Sciatic nerve (tissue), 2 donors: ENCODE data around the gene C4orf51. TPM values are rescaled to one million over a fixed set of nuclear protein-coding genes. Genes with fewer than 3 reads are reported as not detected.
A peak's percentile ranks its signal among the peaks of the same experiment; 100 is the strongest.
"Not testable (repeated sequence)": the region's sequence is repeated elsewhere in the genome, so short reads cannot be mapped to it uniquely, and the experiment has no call there.

Source experiments
- ATAC-seq: fragments of 200-7000 bp; cut with Tn5 transposase; one replicate; pipeline ENCODE4 v1.9.1; 2020; ENCODE audit warnings: mild to moderate bottlenecking, moderate library complexity
- DNase-seq: peaks from one replicate; pipeline ENCODE4 v3.0.0-alpha.2; 2020; ENCODE audit warnings: low spot score
- intact Hi-C: fragments of 100-400 bp; cut with DNase I; formaldehyde crosslinking; loops from one replicate; pipeline ENCODE4 v1.14.2; 2022
- total RNA-seq: library from RNA; stranded (reverse); fragmentation: NEBNext Ultra II Directional; extraction: Animal tissue kit (Norgen Biotek cat#: 25700); gene quantifications from one replicate; pipeline ENCODE4 v1.2.1, GENCODE V29; 2021
- donor health status: DM: no; HTN: no; CAD: no.
- donor health status: DM: no; HTN: no; CAD: no.

The C4orf51 gene
- not detected for total RNA-seq

DNA sequence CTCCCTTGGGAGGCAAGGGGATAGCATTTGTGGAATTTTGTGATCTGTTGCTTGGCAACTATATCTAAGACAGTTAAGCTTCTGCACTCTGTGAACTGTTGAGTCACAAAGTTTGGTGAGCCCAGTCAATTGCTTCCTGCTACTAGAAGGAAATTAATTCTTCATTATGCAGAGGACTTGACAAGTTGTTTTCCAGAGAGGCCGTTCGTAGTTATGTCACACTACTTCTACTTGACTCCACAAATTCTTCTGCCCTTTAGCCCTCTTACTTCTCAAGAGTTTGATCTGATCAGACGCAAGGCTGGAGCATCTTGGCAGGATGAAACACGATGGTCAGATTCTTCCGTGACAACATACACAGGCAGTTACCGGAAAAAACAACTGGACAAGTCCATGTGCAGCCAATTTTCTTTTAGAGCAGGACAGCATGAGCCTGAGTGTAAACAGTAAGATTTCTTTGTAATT is at the start of gene C4orf51:
Gene C4orf51 (plus strand): TSS at position 156 of the 465 bp plus-strand sequence. CDS start 58 bp downstream, at position 214.
- intact Hi-C loops, result no loop called here
- ATAC-seq (no peak), DNase-seq (no peak)

DNA sequence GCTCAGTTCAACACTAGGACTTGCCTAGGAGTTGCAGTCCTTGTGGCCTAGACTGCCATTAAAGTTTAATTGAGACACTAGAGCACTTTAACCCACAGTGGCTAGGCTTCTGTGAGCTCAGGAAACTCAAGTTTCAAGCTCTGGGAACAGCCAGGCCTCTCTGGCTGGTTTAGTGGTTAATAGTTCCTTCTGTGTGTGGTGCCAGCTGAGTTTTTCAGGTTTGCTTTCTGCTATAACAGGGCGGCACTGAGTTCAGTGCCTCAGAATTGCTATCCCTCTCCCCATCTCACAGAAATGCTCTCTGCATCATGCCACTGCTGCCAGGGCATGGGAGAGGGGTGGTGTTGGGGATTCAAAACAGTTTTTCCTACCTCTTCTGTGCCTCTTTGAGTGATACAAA is 44.8 kb upstream of the C4orf51 start:
- intact Hi-C loops, result no loop called here
- DNase-seq, result no peak
- no peak for ATAC-seq

DNA sequence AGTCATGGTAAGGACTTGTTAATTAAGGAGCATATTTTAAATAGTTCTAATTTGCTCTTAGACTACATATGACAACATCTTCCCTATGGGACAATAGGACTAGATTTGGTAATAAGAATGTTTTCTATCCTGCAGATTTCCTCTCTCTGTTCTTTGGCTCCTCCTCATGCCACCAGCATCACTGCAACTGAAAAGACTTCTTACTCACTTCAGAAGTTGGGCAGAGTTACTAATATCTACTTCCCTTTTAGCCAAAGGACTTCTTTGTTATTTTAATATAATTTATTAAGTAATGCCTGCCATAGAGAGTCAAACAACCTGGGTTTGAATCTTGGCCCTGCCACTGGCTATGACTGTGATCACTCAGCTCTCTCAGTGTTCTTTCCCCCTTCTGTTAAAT is 44.3 kb upstream of the C4orf51 start:
- intact Hi-C loops, result no loop called here
- DNase-seq (no peak), ATAC-seq (no peak)

DNA sequence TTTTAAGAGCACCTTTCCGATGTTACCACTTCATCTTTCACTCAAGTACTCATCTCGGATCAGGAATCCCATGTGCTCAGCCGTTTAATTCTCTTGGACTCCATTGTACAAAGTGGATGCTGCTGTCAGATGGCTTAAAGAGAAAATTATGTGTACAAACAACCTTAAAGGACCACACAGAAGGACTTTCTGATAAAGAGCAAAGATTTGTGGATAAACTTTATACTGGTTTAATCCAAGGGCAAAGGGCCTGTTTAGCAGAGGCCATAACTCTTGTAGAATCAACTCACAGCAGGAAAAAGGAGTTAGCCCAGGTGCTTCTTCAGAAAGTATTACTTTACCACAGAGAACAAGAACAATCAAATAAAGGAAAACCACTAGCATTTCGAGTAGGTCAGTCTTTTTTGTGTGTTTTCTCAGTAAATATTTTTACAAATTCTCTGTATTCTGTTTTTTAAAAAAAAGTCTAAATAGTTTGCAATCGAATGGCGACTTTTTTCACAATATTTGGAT is 40.7 kb upstream of the C4orf51 start:
- intact Hi-C loops, result no loop called here
- no peak for ATAC-seq
- no peak for DNase-seq

DNA sequence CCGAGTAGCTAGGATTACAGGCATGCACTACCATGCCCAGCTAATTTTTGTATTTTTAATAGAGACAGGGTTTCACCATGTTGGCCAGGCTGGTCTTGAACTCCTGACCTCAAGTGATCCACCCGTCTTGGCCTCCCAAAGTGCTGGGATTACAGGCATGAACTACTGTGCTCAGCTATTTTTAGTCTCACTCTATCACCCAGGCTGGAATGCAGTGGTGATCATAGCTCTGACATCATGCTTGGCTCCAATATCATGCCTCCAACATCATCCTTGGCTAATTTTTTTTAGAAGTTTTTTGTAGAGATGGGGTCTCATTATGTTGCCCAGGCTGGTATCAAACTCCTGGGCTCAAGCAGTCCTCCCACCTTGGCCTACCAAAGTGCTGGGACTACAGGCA is 39.7 kb upstream of the C4orf51 start:
- ATAC-seq, result peak; percentile 66
- intact Hi-C loops, DNase-seq: not testable (repeated sequence)

DNA sequence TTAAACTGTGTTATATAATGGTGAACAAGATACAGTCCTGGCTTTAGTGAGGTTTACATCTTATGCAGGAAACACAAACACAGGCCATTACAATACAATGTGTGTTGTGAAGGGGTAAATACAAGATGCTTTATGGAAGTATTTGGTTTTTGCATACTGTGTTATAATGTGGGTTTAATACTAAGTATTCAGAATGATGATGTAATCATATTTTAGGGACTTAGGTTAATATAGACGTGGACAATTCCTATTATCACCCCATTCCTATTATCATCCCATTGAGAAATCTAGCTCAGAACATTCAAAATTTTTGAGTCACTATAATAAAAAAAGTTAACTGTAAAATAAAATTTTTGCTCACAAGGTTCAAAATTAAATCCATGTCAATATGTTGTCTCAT is 36.7 kb upstream of the C4orf51 start:
- ATAC-seq (no peak), DNase-seq (no peak)
- intact Hi-C loops, result no loop called here

DNA sequence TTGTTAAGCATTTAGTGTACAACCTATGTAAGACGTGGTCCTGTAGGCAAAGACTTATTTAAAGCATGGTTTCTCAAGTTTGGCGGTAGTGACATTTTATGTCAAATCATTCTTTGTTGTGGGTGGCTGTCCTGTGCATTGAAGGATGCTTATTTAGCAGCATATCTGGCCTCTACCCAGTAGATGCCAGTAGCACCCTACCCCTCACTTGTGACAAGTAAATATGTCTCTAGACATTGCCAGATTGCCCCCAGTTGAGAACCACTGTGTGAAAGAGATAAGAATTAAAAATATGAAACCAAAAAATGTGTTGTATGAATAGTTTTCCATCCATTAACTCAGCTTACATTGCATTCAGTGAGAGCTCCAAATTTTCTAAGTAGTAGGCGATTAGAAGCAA is 35.2 kb upstream of the C4orf51 start:
- intact Hi-C loops, result no loop called here
- DNase-seq (no peak), ATAC-seq (no peak)

DNA sequence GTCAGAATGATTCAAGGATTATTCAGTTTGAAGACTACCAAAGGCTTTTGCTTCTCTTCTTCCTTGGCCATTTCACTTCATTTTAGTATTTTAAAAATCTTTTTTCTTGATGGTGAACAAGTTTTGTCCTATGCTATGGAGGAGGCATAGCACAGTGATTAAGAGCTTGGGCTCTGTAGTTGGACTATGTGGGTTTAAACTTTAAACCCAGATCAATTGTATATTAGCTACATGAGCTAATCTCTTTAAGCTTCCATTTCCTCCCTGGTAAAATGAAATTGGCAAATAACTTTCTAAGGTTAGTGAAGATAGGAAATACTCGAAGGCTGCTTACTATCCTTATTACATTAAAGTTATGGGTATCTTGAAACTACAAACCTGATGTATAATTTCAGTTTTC is 23.8 kb upstream of the C4orf51 start:
- intact Hi-C loops, result no loop called here
- DNase-seq, result no peak
- no peak for ATAC-seq

DNA sequence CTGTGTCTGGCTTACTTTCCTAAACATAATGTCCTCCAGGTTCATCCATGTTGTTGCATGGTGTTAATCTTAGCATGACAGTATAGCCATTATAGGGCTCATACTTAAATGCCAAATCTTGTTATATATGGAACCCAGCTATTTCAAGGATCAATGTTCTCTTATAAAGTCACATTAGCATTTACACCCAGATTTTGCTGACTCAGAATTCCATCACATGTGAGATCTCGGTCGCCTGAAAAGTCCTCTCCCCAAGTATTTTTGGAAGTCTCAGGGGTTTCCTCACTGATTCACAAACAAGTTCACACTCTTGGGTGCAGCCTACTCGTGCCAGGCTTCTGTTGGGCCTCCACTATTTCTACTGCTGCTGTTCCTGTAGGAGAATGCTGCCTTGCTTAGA is 19.9 kb upstream of the C4orf51 start:
- DNase-seq (no peak), ATAC-seq (no peak)
- intact Hi-C loops, result no loop called here

DNA sequence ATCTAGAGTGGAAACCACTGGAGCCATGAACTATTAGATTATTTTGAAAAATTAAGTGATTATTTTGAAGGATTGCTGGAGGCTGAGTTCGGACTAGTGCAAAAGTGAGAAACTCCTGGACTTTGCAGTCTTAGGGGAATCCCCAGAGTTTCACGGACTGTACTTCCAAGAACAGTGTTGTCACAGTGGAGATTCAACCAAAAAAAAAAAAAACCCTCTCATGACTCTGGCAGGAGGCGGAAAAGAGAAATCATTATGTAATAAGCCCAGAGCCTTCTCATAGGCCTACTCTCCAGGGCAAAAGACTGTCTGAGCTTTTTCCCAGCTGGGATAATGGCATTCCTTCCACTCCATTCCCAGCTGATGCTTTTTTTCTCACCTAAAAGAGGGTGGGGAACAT is 16.8 kb upstream of the C4orf51 start:
- intact Hi-C loops, result no loop called here
- DNase-seq, result no peak
- peak; percentile 78 for ATAC-seq

DNA sequence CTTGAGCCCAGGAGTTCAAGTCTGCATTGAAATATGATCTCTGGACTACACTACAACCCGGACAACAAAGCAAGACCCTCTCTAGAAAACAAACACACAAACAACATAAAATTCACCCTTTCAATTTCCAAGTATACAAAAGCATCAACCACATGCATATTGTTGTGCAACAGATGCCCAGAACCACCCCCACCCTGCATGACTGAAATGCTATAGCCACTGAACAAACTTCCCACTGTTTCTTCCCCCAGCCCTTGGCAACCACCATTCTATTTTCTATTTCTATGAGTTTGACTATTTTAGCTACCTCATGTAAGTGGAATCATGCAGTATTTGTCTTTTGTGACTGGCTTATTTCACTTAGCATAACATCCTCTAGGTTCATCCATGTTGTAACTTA is 14.2 kb upstream of the C4orf51 start:
- ATAC-seq (no peak), DNase-seq (no peak)
- intact Hi-C loops, result no loop called here

DNA sequence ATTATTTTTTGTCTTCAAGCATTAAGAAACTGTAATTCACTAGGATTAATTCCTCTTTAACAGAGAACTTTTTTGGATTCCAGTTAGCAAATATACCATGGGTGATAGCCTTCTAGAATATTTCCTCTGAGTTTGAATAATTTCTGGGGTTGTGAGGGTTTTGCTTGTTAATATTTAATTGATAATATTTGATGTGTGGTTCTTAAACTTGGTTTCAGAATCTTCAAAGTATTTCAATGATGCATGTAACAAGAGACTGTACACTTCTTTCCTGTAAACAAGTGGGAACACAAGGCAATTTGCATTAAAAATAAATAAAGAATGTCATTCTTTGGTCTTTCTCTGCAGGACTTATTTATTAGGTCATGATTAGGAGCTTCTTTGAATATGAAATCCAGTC is 9.5 kb upstream of the C4orf51 start:
- DNase-seq (no peak), ATAC-seq (no peak)
- intact Hi-C loops, result no loop called here

DNA sequence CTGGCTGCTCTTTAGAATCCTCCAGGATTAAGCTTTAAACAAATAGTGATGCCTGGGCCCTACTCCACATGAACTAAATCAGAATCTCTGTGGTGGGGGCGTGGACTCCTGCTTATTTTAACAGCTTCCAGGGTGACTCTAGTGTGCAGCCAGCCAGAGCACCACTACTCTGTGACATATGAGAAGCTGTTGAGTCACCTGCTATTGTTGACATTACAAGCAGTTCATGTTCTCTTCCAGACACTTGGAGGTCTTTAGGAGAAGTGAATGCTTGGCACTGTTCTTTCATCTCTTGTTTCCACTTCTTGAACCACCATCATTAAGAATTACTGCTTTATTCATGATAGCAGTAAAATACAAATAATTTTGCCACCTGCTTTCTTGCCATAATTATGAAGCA is 426 bp upstream of the C4orf51 start:
- no peak for ATAC-seq
- intact Hi-C loops, result no loop called here
- no peak for DNase-seq

DNA sequence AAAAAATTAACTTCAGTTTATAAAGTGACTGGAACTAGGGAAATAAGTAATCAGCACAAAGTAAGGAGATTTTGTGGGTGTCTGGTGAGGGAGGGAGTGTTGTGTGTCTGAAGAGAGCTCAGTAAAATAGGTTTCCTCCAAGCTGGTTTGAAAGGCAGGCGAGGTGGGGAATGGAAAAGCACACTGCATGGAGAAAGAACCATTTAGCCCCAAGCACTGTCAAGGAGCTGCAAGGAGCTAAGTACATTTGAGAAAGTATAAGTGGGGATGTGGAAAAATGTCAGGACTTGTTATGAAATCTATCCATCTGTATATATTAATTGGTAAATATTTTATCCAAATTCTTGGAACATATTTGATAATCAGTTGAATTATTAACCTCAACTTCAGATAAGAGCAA is 956 bp downstream of the C4orf51 start:
- intact Hi-C loops, result no loop called here
- ATAC-seq (no peak), DNase-seq (no peak)

DNA sequence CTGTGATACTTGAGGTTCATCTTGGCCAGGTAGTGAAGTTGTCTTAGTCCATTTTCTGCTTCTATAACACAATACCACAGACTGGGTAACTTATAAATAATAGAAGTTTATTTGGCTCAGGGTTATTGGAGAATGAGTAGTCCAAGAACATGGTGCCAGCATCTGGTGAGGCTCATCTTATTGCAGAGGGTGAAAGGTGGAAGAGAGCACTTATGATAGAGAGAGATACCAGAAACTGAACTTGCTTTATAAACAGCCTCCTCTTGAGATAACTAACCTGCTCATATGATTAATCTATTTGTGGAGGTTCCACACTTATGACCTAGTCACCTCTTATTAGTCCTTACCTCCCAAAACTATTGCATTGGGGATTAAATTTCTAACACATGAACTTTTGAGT is 1.6 kb downstream of the C4orf51 start:
- intact Hi-C loops, result no loop called here
- ATAC-seq, result no peak

DNA sequence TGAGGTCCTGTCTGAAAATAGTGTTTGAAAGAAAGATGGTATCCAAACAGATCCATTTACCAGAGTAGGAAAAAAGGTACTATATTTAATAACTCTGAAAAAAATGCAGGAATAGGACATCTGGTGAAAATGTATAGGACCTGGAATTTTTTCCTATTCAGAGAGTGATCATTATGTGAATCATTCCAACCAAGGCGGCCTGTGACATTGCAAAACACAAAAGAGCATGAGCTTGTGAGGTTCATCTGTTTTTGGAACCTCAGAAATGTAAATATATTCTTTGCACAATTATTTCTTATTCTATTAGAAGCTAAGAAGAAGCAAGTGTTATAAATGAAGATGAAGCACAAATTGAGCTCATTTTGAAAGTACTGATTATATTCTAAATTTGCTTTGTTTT is 2.0 kb downstream of the C4orf51 start:
- DNase-seq (no peak), ATAC-seq (no peak)
- intact Hi-C loops, result no loop called here

More for the DNA sequence above, 1.6 kb downstream of the C4orf51 start:
- no peak for DNase-seq

DNA sequence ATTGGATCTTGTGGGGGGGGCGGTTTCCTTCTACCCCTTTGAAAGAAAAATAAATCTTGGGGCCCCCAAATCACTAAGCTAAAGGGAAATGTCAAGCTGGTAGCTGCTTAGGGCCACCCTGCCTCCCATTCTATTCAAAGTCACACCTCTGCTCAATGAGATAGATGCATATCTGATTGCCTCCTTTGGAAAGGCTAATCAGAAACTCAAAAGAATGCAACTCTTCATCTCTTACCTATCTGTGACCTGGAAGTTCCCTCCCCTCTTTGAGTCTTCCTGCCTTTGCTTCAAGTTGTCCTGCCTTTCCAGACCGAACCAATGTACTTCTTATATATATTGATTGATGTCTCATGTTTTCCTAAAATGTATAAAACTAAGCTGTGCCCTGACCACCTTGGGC is 7.0 kb downstream of the C4orf51 start:
- intact Hi-C loops, result no loop called here
- DNase-seq (no peak), ATAC-seq (no peak)

DNA sequence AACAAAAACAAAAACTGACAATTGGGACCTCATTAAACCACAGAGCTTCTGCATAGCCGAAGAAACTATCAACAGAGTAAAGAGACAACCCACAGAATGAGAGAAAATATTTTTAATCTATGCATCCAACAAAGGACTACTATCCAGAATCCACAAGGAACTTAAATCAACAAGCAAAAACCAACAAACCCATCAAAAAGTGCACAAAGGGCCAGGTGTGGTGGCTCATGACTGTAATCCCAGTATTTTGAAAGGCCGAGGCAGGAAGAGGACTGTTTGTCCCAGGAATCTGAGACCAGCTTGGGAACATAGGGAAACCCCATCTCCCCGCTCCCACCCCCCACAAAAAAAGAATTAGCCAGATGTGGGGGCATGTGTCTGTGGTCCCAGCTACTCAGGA is 10.7 kb downstream of the C4orf51 start:
- ATAC-seq (no peak), DNase-seq (no peak)
- intact Hi-C loops, result no loop called here

DNA sequence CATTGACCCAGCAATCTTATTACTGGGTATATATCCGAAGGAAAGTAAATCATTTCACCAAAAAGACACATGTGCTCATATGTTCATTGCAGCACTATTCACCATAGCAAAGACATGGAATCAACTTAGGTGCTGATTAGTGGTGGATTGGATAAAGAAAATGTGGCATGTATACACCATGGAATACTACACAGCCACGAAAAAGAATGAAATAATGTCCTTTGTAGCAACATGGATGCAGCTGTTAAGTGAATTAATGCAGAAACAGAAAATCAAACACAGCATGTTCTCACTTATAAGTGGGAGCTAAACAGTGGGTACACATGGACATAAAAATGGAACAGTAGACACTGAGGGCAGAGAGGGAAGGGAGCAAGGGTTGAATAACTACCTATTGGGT is 11.5 kb downstream of the C4orf51 start:
- intact Hi-C loops, DNase-seq, ATAC-seq: not testable (repeated sequence)

DNA sequence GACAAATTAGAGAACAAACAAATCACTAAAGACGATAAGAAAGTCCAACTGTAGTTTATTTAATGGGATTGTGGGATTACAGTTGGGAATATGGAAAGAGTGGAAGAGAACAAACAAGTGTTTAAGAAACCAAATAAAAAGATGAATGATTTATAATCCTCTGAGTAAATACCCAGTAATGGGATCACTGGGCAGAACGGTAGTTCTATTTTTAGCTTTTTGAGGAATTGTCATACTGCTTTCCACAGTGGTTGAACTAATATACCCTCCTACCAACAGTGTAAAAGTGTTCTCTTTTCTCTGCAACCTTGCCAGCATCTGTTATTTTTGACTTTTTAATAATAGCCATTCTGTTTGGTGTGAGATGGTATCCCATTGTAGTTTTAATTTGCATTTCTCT is 15.0 kb downstream of the C4orf51 start:
- DNase-seq (no peak), ATAC-seq (no peak)
- intact Hi-C loops, result no loop called here

DNA sequence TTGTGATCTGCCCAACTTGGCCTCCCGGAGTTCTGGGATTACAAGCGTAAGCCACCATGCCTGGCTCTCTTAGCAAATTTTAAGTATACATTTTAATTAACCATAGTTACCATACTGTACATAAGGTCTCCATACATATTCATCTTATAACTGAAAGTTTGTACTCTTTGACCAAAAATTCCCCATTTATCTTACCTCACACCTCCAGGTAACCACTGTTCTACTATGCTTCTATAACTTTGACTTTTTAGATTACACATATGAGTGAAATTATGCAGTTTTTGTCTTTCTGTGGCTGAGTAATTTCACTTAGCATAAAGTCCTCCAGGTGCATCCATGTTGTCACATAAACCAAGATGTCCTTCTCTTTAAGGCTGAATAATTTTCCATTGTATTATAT is 17.4 kb downstream of the C4orf51 start:
- DNase-seq (no peak), ATAC-seq (no peak)
- intact Hi-C loops, result no loop called here

DNA sequence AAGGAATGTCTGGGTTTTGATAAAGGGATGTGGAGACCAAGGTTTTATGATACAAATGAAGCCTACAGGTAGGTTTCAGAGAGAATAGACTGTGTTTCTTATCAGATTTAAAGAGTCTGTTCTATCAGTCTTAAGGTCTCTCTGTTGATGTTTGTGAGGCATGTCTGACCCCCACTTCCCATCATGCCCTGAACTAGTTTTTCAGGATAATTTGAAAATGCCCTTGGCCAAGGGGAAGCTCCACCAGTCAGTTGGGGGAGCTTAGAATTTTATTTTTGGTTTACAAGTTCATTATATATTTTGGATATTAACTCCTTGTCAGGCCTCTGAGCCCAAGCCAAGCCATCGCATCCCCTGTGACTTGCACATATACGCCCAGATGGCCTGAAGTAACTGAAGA is 18.6 kb downstream of the C4orf51 start:
- DNase-seq (no peak), ATAC-seq (no peak)
- intact Hi-C loops, result no loop called here
